Activated effector memory CD4-positive, alpha-beta T cell treated with Interleukin-2 at 50 U/mL for 16 hours (primary cell): ENCODE results near the gene COL12A1.

Source experiments
- DNase-seq: peaks from one replicate; pipeline ENCODE4 v3.0.0-alpha.2; 2020

The COL12A1 gene

GRCh38 chr6:75094614-75095200, 111.1 kb downstream of the COL12A1 start:
- no peak for DNase-seq

DNA sequence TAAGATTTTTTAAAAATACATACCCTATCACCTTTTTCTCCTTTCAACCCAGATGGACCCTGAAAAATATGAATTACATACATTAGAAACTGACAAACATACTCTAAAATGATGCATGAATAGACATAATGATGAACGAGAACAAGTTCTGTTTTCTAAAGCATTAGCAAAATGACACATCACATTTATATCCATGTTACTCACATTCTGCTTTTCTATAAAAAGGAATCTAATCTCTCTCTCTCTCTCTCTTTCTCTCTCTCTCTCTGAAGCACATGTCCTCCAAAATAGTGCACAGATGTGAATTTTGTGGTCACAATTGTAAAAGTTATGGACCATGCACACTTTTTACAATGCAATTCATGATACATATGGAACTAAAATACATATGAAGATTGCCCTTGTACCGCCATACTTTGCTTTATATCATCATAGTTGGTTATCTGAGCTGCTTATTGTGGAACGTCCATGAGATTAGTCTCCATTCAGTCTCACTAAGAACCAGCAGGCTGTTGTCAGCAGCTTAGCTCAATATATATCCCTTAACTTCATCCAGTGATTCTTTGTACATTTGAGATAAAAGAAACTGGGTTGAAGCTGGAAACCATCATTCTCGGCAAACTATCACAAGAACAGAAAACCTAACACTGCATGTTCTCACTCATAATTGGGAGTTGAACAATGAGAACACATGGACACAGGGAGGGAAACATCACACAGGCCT, 114.2 kb downstream of the COL12A1 start:
- DNase-seq, result no peak

DNA sequence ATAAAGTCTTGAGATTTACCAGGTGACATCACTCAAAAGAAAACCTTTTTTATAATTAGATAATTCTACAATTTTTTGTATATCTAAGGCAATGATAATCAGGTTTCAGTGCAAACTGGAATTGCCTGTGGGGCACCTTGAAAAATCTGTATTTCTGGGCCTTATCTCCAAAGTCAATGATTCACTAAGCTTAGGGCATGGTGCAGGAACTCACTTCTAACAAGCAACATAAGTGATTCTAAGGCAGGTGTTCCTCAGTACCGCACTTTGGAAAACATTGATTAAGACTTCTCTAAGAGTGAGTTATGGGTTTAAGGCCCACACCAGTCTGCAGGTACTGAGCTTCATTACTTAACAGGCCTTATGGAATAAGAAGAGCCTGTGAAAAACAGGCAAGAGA, 115.3 kb downstream of the COL12A1 start:
- no peak for DNase-seq

GRCh38 chr6:75089921-75090320, 115.9 kb downstream of the COL12A1 start:
- no peak for DNase-seq

DNA sequence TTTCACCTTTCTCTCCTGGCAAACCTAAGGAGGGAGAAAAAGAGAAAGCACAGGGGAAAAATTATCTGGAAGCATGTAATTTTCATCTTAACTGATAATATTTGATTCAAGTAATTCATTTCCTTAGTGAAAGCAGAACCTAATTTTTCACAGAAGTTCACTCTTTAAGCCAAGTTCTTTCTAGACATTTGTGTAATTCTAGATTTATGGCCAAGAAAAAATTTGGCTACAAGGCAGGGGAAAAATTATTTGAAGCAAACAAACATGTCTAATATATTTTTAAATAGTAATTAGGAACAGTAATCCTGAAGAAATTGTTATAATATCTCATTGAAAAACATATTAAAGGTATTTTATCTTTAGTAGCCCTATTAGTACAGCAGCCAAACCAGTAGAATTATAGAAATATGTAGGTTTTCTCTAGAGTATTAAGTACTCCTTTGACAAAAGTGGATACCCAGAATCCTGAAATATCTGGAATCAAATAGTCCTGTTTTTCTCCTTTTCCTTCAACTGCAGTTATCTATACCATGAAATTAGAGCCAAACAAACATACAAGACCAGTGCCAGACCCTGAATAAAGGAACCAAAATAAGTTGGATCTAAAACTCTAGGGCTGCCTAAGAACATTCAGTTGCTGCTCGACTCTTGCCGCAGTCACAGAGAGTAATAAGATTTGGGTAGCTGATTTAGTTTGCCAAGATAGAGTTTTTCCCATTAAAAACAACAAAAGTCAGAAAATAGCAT, 116.5 kb downstream of the COL12A1 start:
- DNase-seq, result no peak

GRCh38 chr6:75085931-75086635, 119.8 kb downstream of the COL12A1 start:
- no peak for DNase-seq

- no peak for DNase-seq
These were observed 120.9 kb downstream of the COL12A1 start for GRCh38 chr6:75084872-75085381.

DNA sequence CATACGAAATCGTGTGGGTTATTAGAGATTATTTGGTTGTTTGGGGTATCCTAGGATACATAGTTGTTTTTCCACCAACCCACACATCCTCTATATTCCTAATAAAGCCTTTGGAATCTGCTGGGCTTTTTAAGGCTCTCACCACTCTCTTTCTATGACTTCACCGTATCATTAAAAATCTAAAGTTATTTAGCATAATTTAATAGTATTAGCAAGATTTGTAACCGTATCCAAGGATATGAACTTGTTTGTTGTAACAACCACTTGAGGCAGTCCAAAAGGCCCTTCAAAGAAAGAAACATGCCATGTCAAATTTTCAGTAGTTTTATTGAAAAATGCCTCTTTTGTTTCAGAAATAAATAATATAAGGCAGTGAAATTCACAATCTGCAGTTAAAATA, 121.8 kb downstream of the COL12A1 start:
- no peak for DNase-seq

DNA sequence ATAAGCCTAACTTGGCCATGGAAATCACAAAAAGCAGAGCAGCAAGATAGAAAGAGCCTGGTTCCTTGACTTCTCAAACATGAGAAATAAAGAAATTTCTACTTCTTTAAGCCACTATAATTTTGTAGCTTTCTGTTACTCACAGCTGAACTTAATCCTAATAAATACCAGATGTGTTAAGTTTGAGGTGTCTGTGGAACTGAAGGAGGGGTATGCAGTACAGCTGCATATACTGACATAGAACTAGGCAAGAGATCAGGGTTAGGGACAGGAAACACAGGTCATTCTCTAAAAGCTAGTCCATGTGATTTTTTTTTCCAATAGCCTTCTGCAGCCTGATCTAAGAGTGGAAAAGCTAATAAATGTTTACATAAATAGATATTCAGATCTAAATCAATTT, 123.9 kb downstream of the COL12A1 start:
- DNase-seq, result no peak

DNA sequence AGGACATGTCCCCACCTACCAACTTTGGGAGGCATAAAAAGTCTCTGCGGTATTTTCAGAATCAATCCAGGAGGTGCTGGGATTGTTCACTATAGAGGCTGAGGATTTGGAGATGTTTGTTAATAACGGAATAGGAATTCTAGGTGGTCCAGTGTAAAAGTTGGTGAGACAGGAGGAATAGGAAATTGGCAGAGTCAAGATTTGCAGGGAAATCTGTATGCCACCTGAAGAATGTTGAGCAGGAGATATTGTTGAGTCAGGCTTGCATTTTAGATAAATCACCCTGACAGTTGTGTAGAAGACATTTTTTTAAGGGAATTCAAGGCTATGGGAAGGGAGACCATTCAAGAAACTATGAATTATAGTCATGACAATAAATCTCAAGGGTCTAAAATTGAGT, 124.8 kb downstream of the COL12A1 start:
- DNase-seq, result no peak

DNA sequence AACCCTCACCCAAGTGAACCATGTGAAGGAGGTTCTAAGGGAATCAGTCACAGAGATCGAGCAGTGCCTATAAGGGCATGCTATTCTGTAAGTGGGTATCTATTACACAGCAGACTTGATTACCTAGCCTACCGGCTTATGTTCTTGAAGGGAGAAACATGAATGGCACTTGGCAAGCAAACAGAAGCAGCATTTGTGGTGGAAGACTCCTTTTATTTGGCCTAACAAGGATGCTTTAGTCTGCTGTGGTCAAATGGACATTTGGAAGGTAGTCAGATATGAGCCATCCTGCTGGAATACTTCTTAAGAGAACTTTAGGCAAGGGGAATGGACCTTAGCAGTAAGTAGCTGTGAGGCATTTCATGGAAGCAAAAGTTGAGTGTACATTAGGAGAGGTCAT, 126.3 kb downstream of the COL12A1 start:
- no peak for DNase-seq

GRCh38 chr6:75077701-75078100, 128.2 kb downstream of the COL12A1 start:
- DNase-seq, result no peak

GRCh38 chr6:75076009-75076408, 129.8 kb downstream of the COL12A1 start:
- DNase-seq, result no peak

GRCh38 chr6:75070244-75070643, 135.6 kb downstream of the COL12A1 start:
- no peak for DNase-seq

GRCh38 chr6:75065523-75065922, 140.3 kb downstream of the COL12A1 start:
- DNase-seq, result no peak

- DNase-seq, result no peak
These were observed 153.4 kb downstream of the COL12A1 start for GRCh38 chr6:75052491-75052890.

GRCh38 chr6:75049308-75049707, 156.5 kb downstream of the COL12A1 start:
- no peak for DNase-seq

DNA sequence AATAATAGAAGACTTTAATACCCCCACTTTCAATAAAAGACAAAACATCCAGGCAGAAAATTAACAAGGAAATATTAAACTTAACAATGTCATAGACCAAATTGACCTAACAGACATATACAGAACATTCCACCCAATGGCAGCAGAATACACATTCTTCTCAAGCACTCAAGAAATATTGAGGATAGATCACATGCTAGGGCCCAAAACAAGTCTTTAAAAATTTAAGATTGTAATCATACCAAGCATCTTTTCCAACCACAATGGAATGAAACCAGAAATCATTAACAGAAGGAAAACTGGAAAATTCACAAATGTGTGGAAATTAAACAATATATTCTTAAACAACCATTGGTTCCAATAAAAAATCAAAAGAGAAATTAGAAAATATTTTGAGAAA, 161.0 kb downstream of the COL12A1 start:
- DNase-seq, result no peak

DNA sequence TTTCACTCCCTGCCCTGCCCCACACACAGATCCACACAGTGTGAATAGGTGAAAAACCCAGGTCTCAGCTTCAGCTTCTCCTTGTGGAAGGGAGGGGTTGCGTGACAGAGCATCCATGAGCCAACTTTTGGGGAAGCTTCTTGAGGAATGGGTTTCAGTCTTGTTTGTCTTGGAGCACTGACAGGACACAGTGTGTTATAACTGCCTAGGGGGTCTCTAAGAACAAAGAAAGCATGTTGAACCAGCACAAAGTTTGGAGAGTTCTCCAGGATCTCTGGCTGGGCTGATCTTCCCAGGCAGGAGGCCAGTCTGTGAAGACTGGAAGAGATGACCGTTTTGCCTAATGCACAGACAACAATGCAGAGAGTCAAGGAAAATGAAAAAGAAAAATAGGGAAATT, 164.5 kb downstream of the COL12A1 start:
- no peak for DNase-seq
